GM23248 (cell line): ENCODE results near the gene HDAC9. TPM values are rescaled to one million over a fixed set of nuclear protein-coding genes. Genes with fewer than 3 reads are reported as not detected.
A peak's percentile ranks its signal among the peaks of the same experiment; 100 is the strongest.

Experiments
- DNase-seq: peaks from one replicate; pipeline ENCODE4 v3.0.0-alpha.2; 2015
- H2AFZ ChIP-seq: fragments of 200-600 bp; sonication (generic); 2 replicates; pipeline ENCODE4 v1.6.1; 2016; ENCODE audit warnings: antibody characterized with exemption
- H3F3A ChIP-seq: fragments of 200-600 bp; sonication (generic); 2 replicates; pipeline ENCODE4 v1.6.1; 2016; ENCODE audit warnings: mild to moderate bottlenecking, antibody characterized with exemption, mixed run types; ENCODE audit not compliant: insufficient read depth
- H3K27ac ChIP-seq: fragments of 200-600 bp; sonication (generic); 2 replicates; pipeline ENCODE4 v1.5.1; 2016; ENCODE audit warnings: mild to moderate bottlenecking
- H3K27me3 ChIP-seq: fragments of 200-600 bp; sonication (generic); replicated peaks from 2 replicates; pipeline ENCODE4 v1.6.1; 2016; ENCODE audit warnings: mild to moderate bottlenecking; ENCODE audit not compliant: insufficient read depth
- H3K36me3 ChIP-seq: fragments of 200-600 bp; sonication (generic); 2 replicates; pipeline ENCODE4 v1.6.1; 2016; ENCODE audit warnings: low read depth, mild to moderate bottlenecking
- H3K4me1 ChIP-seq: fragments of 200-600 bp; sonication (generic); 2 replicates; pipeline ENCODE4 v1.6.1; 2016; ENCODE audit warnings: mild to moderate bottlenecking; ENCODE audit not compliant: insufficient read depth
- H3K4me2 ChIP-seq: fragments of 200-600 bp; sonication (generic); one replicate; pipeline ENCODE4 v1.6.1; 2016; ENCODE audit warnings: mild to moderate bottlenecking; ENCODE audit not compliant: unreplicated experiment
- H3K4me3 ChIP-seq: fragments of 200-600 bp; sonication (generic); 2 replicates; pipeline ENCODE4 v1.5.1; 2016; ENCODE audit warnings: mild to moderate bottlenecking
- H3K79me2 ChIP-seq: fragments of 200-600 bp; sonication (generic); 2 replicates; pipeline ENCODE4 v1.6.1; 2016; ENCODE audit warnings: mild to moderate bottlenecking; ENCODE audit not compliant: insufficient read depth
- H3K9ac ChIP-seq: fragments of 200-600 bp; sonication (generic); 2 replicates; pipeline ENCODE4 v1.6.1; 2016; ENCODE audit warnings: mild to moderate bottlenecking
- H3K9me2 ChIP-seq: fragments of 200-600 bp; sonication (generic); 2 replicates; pipeline ENCODE4 v1.6.1; 2016; ENCODE audit warnings: mixed run types, mild to moderate bottlenecking, moderate library complexity; ENCODE audit not compliant: insufficient read depth
- H3K9me3 ChIP-seq: fragments of 200-600 bp; sonication (generic); one replicate; pipeline ENCODE4 v1.6.1; 2017; ENCODE audit warnings: low read depth
- H4K20me1 ChIP-seq: fragments of 200-600 bp; sonication (generic); 2 replicates; pipeline ENCODE4 v1.6.0; 2016; ENCODE audit not compliant: insufficient read depth
- EZH2 ChIP-seq: fragments of 200-600 bp; sonication (generic); IDR thresholded peaks from 2 replicates; pipeline ENCODE4 v1.6.1; 2018; ENCODE audit warnings: antibody characterized with exemption, mild to moderate bottlenecking; ENCODE audit not compliant: insufficient read depth, poor library complexity, severe bottlenecking
- EZH2phosphoT487 ChIP-seq: fragments of 200-600 bp; sonication (generic); IDR thresholded peaks from 2 replicates; pipeline ENCODE4 v1.6.1; 2018; ENCODE audit warnings: antibody characterized with exemption, moderate library complexity, mild to moderate bottlenecking, low read depth; ENCODE audit not compliant: insufficient read depth
- WGBS, 2 experiments: methylation state at CpG; one replicate each; pipeline ENCODE4 v1.1.6; 2015 to 2017; ENCODE audit warnings: low lambda C conversion rate in 2 of 2, low coverage in 1 of 2; ENCODE audit errors: missing lambda C conversion rate in 2 of 2; 5-methylcytosine and 5-hydroxymethylcytosine counted together
- in situ Hi-C: fragments of 300-500 bp; cut with MboI; formaldehyde crosslinking; loops from 2 replicates; pipeline ENCODE4 v1.15.0; 2020
- polyA plus RNA-seq: library from polyadenylated mRNA; unstranded; fragments of >200 nt; fragmentation: Nextera tagmentation; extraction: Ambion mirVana; gene quantifications from 2 replicates; pipeline ENCODE4 v1.2.1, GENCODE V29; 2016
- total RNA-seq: library from RNA; depleted of rRNA; stranded (reverse); fragments of >200 nt; shearing (Covaris generic); gene quantifications from 2 replicates; pipeline ENCODE4 v1.2.3, GENCODE V29; 2014

Gene HDAC9
- total and polyA plus RNA-seq, 2 experiments from 2014 or later = 1.6 to 2.1 TPM

GRCh38 chr7:18843979-18844378, 348.4 kb downstream of the HDAC9 start:
- no peak for DNase-seq
- no peaks in the 10 kb centered on the region for H3K79me2 ChIP-seq
- H3K27ac ChIP-seq = no peak overlapping the region
- H3K9me2 ChIP-seq = no peaks in the 10 kb centered on the region
- in situ Hi-C loops = no loop called here
- no peaks in the 10 kb centered on the region for H3K27me3 ChIP-seq
- H3K9me3 ChIP-seq = no peaks in the 10 kb centered on the region
- no peak overlapping the region for H3K4me2 ChIP-seq
- no peaks in the 10 kb centered on the region for H3K36me3 ChIP-seq
- peaks cover 10% of the 10 kb centered on the region; the same call in 1 of the 2 replicates for H3K4me1 ChIP-seq
- H2AFZ ChIP-seq = no peak overlapping the region
- H3K4me3 ChIP-seq = no peak overlapping the region
- H3F3A ChIP-seq = no peaks in the 10 kb centered on the region; the same call in 1 of the 2 replicates
- H4K20me1 ChIP-seq = no peaks in the 10 kb centered on the region
- H3K9ac ChIP-seq = no peak overlapping the region
- TF ChIP-seq EZH2 (no peak), EZH2phosphoT487 (no peak)
- WGBS, 2 experiments = 56 to 60% methylated on average over 3 of the region's 3 CpGs

DNA sequence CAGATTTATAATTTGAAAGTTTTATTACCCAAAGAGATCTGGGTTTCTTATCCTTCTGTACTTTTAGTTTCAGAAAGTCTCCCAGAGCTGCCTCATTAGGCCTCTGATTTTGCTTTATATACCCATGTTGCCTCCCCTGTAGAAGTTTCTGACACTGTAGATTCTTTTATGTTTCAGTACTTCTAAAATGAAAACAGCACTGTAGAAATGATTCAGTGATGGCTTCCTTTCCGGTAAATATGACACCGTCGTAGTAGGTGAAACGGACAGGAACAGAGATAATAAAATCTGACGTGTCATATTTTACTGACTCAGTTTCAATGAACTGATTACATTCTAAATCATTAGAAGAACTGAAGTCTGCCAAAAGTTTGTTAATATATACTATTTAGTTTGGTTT, 349.2 kb downstream of the HDAC9 start:
- H2AFZ ChIP-seq = no peak overlapping the region

DNA sequence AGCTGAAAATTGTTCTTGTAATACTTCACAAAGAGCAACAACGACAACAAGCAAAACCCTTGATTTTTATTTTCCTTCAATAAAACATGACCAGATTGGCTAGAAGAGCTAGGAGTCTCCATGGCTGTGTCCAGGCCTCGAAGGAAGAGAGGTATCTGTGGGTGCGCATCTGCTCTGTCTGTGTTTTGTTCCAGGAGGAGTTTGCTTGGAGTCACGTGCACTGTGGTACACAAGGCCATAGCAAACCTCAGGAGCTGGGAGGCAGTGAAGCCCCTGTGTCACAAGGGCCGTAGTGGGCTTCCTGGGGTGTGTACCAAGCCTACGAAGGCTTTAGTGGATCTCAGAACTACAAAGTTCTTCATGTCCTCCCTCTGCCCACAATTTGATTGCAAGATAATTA, 350.2 kb downstream of the HDAC9 start:
- no peaks in the 10 kb centered on the region for H3K27me3 ChIP-seq
- peaks cover 15% of the 10 kb centered on the region; the same call in 1 of the 2 replicates for H3K4me1 ChIP-seq
- H3F3A ChIP-seq = no peaks in the 10 kb centered on the region; the same call in 1 of the 2 replicates
- H3K36me3 ChIP-seq = no peaks in the 10 kb centered on the region
- 84 to 85% methylated on average over 6 of the region's 6 CpGs for WGBS, 2 experiments
- no peaks in the 10 kb centered on the region for H3K9me2 ChIP-seq
- H4K20me1 ChIP-seq = no peaks in the 10 kb centered on the region
- no peak overlapping the region for H2AFZ ChIP-seq
- no peak overlapping the region for H3K4me3 ChIP-seq
- no peak overlapping the region for H3K27ac ChIP-seq
- TF ChIP-seq EZH2phosphoT487 (no peak), EZH2 (no peak)
- no peak overlapping the region for H3K9ac ChIP-seq
- DNase-seq = no peak
- H3K79me2 ChIP-seq = no peaks in the 10 kb centered on the region
- in situ Hi-C loops = no loop called here
- no peaks in the 10 kb centered on the region for H3K9me3 ChIP-seq
- no peak overlapping the region for H3K4me2 ChIP-seq

More for the DNA sequence above, 349.2 kb downstream of the HDAC9 start:
- 96 to 98% methylated on average over 5 of the region's 5 CpGs for WGBS, 2 experiments
- Histone ChIP-seq H3K9me3 (no peaks in the 10 kb centered on the region), H3K4me2 (no peak overlapping the region), H4K20me1 (no peaks in the 10 kb centered on the region), H3K27me3 (no peaks in the 10 kb centered on the region), H3K9me2 (no peaks in the 10 kb centered on the region), H3K4me1 (peaks cover 15% of the 10 kb centered on the region; the same call in 1 of the 2 replicates), H3K9ac (no peak overlapping the region), H3K4me3 (no peak overlapping the region), H3K79me2 (no peaks in the 10 kb centered on the region), H3F3A (no peaks in the 10 kb centered on the region; the same call in 1 of the 2 replicates), H3K36me3 (no peaks in the 10 kb centered on the region), H3K27ac (no peak overlapping the region)
- DNase-seq = no peak
- in situ Hi-C loops = no loop called here
- TF ChIP-seq EZH2 = no peak
- TF ChIP-seq EZH2phosphoT487 = no peak

DNA sequence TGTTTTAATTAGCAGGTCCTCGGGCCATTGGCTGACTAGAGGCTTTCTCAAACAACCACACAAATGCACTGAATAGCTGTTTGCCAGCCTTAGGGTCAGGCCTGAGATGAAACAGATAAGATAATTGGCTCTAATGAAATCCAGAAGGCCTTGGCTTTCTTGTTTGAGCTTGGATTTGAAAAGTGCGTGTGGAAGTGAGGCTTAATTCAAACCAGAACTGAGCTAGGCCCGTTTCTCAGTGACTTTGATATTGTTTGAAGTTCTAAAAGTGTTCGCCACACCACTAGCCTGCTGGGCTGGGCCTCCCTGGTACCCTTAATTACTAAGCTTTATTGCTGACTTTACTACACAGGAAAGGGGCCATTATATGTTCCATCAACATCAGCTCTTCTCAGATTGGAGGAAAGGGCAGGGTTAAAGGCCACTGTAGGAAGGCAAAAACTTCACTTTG, 351.2 kb downstream of the HDAC9 start:
- Histone ChIP-seq H3K4me3 (no peak overlapping the region), H3K9me3 (no peaks in the 10 kb centered on the region), H2AFZ (peak overlapping the region; percentile 79), H3K4me2 (no peak overlapping the region), H3K9ac (no peak overlapping the region), H3K4me1 (peaks cover 15% of the 10 kb centered on the region; the same call in 1 of the 2 replicates), H3K79me2 (no peaks in the 10 kb centered on the region), H3K9me2 (no peaks in the 10 kb centered on the region), H3F3A (no peaks in the 10 kb centered on the region; the same call in 1 of the 2 replicates), H3K36me3 (no peaks in the 10 kb centered on the region), H3K27me3 (no peaks in the 10 kb centered on the region), H4K20me1 (no peaks in the 10 kb centered on the region), H3K27ac (no peak overlapping the region)
- 15 to 18% methylated on average over 4 of the region's 4 CpGs for WGBS, 2 experiments
- DNase-seq = peak; percentile 54
- in situ Hi-C loops = no loop called here
- no peak for TF ChIP-seq EZH2
- no peak for TF ChIP-seq EZH2phosphoT487

GRCh38 chr7:18849130-18849529, 353.6 kb downstream of the HDAC9 start:
- Histone ChIP-seq H3K9ac (no peak overlapping the region), H3K9me3 (no peaks in the 10 kb centered on the region), H4K20me1 (no peaks in the 10 kb centered on the region), H3K4me3 (no peak overlapping the region), H3K27ac (no peak overlapping the region), H3K27me3 (no peaks in the 10 kb centered on the region), H2AFZ (no peak overlapping the region), H3K79me2 (no peaks in the 10 kb centered on the region), H3K4me1 (peaks cover 15% of the 10 kb centered on the region; the same call in 1 of the 2 replicates), H3F3A (no peaks in the 10 kb centered on the region; the same call in 1 of the 2 replicates), H3K9me2 (no peaks in the 10 kb centered on the region), H3K4me2 (no peak overlapping the region), H3K36me3 (no peaks in the 10 kb centered on the region)
- in situ Hi-C loops = no loop called here
- TF ChIP-seq EZH2 (no peak), EZH2phosphoT487 (no peak)
- DNase-seq = no peak
- WGBS, 2 experiments = 93 to 100% methylated on average over 1 of the region's 1 CpG
